ENCODE measurements around the gene SRCAP.

DNA sequence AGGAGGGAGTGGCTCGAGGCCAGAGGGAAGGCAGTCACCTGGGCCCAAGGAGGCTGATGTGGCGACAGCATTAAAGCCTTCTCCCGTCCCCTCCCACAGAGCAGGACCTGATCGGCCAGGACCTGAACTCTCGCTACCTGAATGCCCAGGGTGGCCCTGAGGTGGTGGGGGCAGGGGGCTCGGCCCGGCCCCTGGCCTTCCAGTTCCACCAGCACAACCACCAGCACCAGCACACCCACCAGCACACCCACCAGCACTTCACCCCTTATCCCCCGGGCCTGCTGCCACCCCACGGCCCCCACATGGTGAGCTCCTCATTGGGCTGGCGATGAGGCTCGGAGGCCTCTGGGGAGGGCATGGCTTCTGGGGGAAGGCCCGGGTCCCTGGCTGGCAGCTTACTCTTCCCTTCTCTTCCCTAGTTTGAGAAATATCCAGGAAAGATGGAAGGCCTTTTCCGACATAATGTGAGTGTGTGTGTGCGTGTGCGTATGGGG, 34.3 kb upstream of the SRCAP start:
- TF ChIP-seq, protein P1, sequence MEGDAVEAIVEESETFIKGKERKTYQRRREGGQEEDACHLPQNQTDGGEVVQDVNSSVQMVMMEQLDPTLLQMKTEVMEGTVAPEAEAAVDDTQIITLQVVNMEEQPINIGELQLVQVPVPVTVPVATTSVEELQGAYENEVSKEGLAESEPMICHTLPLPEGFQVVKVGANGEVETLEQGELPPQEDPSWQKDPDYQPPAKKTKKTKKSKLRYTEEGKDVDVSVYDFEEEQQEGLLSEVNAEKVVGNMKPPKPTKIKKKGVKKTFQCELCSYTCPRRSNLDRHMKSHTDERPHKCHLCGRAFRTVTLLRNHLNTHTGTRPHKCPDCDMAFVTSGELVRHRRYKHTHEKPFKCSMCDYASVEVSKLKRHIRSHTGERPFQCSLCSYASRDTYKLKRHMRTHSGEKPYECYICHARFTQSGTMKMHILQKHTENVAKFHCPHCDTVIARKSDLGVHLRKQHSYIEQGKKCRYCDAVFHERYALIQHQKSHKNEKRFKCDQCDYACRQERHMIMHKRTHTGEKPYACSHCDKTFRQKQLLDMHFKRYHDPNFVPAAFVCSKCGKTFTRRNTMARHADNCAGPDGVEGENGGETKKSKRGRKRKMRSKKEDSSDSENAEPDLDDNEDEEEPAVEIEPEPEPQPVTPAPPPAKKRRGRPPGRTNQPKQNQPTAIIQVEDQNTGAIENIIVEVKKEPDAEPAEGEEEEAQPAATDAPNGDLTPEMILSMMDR (IDR thresholded peaks at IDR 0.05) = no peak
- TF ChIP-seq POLR2AphosphoS5 (IDR thresholded peaks at IDR 0.05) (no peak), POLR2A (IDR thresholded peaks at IDR 0.05) (no peak)
